22Rv1 (cell line): ENCODE data around the gene NEURL1B.

Source experiments
- CTCF ChIP-seq: fragments of 450-650 bp; IDR thresholded peaks from 2 replicates; pipeline ENCODE4 v1.5.1; 2017; ENCODE audit warnings: mild to moderate bottlenecking
- ZFX ChIP-seq: fragments of 450-650 bp; IDR thresholded peaks from 2 replicates; pipeline ENCODE4 v1.6.1; 2017; ENCODE audit warnings: antibody characterized with exemption, borderline replicate concordance

DNA sequence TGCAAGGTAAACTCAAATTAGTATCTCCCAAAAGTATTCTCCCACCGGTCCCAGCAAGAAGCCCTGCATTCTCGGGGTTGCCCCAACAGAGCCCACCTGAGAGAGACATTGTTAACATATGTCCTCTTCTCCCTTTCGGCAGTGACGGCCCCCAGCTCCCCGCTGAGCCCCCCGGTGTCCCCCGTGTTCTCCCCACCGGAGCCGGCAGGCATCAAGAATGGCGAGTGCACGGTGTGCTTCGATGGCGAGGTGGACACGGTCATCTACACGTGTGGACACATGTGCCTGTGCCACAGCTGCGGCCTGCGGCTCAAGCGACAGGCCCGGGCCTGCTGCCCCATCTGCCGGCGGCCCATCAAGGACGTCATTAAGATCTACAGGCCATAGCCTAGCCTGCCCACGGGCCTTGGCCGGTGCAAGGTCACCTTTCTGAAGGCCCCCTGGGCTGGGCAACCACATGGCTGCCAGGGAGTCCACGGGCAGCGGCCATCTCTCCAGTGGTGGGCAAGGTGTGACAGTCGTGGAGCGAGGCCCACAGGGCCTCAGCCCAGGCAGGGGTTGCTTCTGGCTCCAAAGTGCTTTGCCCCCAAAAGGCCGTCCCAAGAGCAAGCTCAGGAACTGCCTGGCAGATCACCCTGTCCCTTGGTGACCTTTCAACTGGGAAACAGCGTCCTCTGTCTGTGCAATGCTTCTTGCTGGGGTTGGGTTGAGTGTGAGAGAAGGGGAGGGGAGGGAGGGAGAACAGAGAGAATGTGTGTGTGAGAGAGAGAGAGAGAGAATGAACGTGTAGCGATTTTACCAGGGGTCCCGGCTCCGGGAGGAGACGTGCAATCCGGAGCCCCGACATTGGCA lies 45.7 kb downstream of the NEURL1B start:
- no peak for TF ChIP-seq CTCF
- TF ChIP-seq ZFX, result no peak
